T-helper 1 cell treated with Interleukin-12 subunit alpha and Interleukin-12 subunit beta and Interleukin-4 antibody, amounts not matched to agents 30 ng/mL and 1 ng/mL, for 36 hours (primary cell): Measurements from ENCODE around the gene GPR152. TPM values are rescaled to one million over a fixed set of nuclear protein-coding genes. Genes with fewer than 3 reads are reported as not detected.

ENCODE experiments used
- intact Hi-C: fragments of 100-400 bp; cut with micrococcal nuclease; formaldehyde crosslinking; loops from one replicate; pipeline ENCODE4 v1.15.1; 2024
- total RNA-seq: library from RNA; stranded (reverse); gene quantifications from 2 replicates; pipeline ENCODE4 v1.2.3, GENCODE V29; 2022

GPR152 gene
- total RNA-seq, 1 donor from 2014 or later: not detected

DNA sequence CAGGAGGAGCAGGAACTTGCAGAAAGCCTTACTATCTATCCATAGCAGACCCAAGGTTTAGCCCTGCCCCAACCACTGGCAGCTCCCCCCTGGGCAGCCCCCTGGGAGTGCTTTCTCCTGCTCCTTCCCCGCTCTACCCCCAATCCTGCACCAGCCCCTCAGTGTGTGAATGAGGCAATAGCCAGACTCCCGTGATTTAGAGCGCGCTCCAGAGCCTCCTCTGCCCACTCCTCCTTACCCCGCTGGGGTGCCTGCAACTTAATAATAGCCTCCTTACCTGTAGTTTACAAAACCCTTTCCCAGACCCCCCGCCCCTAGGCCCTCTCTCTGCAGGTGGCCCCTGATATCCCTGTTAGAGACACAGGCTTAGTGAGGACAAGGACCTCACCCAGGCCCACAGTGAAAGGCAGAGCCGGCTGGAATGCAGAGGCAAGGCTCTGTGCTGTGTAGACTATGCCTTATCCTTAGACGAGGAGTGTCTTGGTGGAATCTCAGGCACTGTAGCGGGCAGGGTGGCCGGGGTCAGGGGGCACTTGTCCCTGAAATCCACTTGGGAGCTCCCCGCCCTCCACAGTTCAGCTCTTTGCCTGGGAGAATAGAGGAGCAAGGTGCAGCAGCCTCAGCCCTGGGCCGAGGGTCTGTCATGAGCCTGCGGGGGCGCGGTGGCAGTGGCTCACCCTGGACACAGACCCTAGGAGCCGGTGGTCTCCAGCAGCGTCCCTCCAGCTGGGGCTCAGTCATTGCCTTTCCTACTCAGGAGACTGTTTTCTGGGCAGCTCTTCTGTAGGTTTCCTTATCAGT, 41.3 kb downstream of the GPR152 start:
- intact Hi-C loops: no loop called here

DNA sequence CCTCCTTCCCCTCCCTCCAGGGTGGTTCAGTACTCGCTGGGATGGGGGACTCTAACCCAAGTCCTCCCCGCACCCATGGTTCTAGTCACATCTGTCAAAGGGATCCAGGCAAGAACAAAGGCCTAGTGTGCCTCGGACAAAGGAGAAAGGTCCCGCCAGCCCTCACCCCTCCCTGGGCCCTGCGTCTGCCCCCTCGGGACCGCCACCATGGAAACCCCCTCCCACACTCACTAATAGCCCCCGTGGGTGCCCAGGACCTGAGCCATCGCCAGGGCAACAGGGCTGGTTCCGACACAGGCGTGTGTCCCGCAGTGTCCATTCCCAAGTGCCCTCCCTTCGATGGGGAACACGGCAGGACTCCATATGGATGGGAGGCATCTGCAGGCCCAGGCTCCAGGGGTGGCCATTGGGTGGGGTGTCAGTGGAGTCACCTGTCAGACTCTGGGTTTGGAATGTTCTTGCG, 42.1 kb downstream of the GPR152 start:
- intact Hi-C loops: no loop called here

DNA sequence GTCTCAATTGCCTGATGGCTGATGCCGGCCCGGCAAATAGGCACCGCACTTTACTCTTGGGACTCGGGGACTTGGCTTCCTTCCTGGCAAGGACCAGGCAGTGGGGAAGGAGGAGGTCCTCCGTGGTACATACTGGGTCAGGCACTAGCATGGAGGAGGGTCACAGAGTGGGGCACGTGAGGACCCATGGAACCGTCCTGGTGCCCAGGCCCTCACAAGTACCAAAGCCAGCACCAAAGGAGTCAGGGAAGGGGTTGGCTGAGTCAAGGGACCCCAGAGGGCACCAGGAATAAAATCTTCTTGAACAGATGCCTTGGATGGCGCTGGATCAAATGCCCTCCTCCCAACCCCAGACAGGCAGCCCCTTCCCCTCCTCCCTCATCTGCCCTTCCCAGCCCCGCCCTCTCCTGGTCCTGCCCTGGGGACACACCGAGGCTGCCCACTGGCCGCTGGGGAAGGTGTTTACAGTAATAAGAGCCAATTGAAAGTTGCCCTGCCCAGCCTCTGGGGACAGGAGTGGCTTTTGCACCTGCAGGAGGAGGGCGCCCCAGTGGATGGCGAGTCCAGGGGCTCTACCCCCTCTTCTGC, 42.7 kb downstream of the GPR152 start:
- intact Hi-C loops: no loop called here

DNA sequence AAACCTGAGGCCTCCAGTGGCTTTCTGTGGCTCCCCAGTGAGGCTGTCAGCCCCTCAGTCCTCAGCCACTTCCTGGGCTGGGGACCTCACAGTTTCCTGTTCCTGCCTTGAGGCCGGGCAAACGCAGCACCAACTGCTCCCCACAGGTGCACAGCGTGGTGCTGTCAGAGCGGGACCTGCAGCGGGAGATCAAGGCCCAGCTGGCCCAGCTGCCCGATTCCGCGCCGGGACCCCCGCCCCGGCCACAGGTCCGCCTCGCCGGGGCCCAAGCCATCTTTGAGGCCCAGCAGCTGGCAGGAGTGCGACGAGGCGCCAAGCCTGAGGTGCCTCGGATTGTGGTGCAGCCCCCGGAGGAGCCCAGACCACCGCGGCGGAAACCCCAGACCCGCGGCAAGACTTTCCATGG, 43.3 kb downstream of the GPR152 start:
- intact Hi-C loops: no loop called here

DNA sequence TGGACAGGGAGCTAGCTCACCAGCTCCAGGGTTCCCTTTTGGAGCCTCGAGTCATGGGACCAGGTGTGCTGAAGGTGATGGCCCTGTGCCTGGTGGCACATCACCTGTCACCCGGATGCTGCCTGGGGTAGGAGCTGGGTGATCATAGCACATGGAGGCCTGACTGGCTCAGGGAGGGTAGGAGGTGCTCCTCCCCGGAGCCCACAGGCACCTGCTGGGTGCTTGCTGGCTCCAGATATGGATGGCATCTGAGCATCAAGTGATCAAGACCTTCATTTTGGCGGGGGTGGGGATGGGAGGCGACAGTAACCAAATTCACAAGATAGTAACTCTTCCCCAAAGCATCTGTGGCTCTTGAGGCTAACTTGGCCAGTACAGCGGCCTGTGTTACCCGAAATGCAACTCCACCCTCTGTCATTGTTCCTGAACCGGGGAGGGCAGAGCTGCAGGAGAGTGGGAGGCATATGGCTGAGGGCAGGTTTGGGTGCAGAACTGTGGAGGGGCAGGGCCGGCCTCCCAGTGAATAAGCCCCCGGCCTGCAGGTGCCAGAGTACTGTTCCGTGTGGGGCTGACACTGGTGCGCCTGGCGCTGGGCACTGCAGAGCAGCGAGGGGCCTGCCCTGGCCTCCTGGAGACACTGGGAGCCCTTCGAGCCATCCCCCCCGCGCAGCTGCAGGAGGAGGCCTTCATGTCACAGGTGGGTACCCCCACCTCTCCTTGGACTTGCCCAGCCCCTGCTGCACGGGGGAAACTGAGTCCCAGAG, 43.9 kb downstream of the GPR152 start:
- intact Hi-C loops: no loop called here

DNA sequence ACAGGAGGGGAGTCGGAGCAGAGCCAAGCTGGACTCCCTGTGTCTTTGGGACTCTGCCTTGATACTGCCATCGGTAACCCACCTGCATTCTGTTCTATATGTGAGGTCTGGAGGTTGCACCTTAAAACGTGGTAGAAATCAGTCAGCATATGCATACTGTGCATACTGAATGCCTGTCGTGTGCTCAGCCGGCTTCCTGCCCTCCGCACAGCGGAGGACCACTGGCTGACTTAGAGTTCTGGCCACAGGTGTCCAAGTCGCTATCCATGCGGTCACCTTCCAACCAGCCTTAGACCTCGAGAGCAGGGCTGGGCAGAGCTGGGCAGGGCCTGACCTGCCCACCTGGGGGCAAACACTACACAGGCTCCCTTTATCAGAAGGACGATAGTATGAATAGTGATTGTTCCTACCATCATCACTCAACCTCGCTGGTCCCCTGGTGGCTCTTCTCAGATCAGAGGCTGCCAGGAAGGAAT, 44.8 kb downstream of the GPR152 start:
- intact Hi-C loops: no loop called here

DNA sequence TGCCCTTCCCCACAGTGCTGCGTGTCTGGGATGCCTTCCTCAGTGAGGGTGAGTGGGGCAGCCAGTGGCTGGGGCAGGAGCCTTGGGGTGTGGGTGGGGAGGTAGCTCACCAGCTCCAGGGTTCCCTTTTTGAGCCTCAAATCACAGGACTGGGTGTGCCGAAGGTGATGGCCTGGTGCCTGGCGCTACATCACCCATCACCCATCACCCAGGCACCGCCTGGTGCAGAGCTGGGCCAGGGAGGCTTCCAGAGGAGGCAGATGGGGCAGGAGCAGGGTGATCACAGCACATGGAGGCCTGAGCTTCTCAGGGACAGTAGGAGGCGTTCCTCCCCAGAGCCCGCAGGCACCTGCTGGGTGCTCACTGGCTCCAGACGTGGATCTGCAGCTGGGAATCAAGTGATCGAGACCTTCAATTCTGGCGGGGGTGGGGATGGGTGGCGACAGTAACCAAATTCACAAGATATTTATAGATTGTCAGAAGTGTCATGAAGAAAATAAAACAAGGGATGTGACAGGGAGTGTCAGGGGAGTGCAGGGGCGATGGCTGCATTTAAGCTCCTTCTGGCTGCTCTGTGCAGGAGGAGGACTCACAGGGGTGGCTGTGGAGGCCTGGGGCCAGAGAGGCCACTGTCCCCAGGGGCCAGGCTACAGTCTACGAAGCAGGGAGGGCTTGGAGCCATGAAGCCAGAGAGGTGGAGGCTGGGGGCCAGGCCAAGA, 45.4 kb downstream of the GPR152 start:
- intact Hi-C loops: no loop called here

DNA sequence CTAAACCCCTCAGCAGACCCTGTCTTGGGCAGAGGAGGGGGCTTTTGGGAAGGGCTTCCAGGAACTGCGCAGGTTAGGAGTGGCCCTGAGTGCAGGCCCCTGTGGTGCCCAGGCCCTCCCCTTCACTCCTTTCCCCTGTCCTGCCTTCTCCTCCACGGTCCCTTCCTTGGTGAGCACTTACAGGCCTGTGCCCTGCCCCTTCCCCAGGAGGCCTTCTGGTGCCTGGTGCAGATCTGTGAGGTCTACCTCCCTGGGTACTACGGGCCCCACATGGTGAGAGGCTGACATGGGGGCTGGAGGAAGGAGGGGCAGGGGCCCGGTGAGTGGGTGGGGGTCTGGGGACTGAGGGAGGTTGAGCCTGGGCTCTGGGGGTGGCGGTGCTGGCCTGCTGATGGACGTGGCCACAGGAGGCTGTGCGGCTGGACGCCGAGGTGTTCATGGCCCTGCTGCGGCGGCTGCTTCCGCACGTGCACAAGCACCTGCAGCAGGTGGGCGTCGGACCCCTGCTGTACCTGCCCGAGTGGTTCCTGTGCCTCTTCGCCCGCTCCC, 46.0 kb downstream of the GPR152 start:
- intact Hi-C loops: no loop called here

DNA sequence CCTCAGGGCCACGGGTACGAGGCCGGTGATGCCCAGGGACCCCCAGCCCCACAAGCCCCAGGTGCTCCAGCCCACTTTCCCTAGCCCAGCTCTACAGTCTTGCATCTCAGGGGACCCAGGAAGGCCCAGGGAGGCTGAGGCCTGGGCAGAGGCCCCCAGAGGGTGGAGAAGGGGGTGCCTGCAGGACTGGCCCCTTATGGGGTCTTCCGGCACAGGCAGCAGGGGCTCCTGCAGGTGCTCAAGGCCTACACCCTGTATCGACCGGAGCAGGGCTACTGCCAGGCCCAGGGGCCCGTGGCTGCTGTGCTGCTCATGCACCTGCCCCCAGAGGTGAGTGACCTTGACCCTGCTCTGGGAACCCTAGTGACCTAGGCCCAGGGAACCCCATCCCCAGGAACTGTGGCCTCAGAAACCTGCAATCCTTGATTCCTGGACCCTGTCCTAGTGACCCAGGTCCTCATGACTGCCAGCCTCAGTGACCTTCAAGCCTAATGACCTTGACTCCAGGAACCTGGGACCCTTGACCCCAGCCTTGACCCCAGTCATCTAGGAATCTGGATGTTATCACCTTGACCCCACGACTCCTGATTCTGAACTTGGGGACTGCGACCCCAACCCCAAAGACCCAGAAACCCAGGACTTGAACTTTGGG, 46.7 kb downstream of the GPR152 start:
- intact Hi-C loops: no loop called here

DNA sequence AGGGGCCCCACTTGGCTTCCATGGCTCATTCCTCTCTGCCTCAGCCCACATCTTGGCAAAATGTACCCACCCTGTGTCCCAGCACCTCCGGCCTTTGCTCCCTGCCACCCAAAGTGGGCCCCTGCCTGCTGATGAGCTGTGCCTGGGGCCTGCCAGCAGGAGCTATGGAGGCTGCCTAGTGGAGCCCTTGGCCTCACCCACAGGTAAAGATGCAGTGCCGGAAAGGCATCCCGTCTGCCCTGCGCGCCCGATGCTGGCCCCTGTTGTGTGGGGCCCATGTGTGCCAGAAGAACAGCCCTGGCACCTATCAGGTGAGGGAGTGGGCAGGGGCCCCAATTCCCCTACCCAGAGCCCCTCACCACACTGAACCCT, 47.3 kb downstream of the GPR152 start:
- intact Hi-C loops: no loop called here

DNA sequence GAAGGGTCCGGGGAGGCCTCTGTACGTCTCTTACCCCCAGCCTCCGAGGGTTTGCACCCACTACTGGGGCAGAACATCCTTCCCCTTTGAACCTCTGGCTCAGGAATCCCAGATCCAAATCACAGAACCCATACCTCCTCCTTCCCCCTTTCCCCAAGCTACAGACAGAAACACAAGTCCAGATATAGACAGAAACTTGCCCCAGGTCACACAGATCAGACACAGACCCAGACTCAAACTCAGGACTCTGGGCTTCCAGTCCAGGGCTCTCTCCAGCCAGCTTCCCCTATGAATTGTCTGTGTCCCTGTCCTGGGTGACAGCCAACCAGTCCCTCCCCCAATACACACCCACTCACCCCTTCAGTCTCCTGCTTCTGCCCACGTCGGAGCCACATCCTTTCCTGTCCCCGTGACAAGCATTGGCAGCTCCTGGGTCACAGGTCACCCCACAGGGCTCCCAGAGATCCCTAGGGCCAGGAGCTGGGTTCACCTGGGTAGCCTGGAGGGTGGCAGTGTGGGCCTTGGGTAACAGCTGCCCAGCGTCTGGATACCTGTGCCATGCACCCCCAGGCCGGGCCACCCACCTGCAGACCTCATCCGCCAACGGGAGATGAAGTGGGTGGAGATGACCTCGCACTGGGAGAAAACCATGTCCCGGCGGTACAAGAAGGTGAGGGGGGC, 47.9 kb downstream of the GPR152 start:
- intact Hi-C loops: no loop called here

DNA sequence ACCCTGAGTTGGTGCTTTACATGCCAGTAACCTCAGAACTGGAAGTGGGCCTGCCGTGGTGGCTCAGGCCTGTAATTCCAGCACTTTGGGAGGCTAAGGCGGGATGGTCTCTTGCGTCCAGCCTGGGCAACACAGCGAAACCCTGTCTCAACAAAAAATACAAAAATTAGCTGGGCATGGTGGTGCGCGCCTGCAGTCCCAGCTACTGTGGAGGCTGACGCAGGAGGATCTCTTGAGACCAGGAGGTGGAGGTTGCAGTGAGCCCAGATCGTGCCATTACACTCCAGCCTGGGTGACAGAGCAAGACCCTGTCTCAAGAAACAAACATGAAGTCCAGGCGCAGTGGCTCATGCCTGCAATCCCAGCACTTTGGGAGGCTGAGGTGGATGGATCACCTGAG, 49.4 kb downstream of the GPR152 start:
- intact Hi-C loops: loop anchor here (1.0 to 2.0 kb wide), 6 partner anchors 18 to 560 kb away; partner anchors contain the start of genes RCE1 and RPS6KB2

DNA sequence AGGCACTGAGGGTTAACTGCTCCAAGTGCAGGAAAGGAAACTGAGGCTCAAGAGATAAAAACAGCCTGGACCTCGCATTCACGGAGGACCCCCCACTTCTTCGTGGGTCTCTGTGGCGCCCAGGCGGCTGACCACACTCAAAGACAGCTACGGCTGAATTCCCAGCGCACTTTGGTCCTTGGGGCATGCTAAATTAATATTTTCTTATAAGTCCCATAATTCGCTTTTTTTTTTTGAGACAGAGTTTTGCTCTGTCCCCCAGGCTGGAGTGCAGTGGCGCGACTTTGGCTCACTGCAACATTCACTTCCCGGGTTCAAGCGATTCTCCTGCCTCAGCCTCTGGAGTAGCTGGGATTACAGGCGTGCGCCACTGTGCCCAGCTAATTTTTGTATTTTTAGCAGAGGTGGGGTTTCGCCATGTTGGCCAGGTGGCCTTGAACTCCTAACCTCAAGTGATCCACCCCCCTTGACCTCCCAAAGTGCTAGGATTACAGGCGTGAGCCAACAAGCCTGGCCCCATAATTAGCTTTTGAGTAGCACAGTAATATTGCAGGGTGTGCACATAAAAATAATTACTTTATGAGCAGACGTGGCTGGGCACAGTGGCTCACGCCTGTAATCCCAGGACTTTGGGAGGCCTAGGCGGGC, 50.2 kb downstream of the GPR152 start:
- intact Hi-C loops: loop anchor here (1.0 to 2.0 kb wide), 5 partner anchors 35 to 560 kb away; partner anchors contain the start of genes PTPRCAP and RCE1

DNA sequence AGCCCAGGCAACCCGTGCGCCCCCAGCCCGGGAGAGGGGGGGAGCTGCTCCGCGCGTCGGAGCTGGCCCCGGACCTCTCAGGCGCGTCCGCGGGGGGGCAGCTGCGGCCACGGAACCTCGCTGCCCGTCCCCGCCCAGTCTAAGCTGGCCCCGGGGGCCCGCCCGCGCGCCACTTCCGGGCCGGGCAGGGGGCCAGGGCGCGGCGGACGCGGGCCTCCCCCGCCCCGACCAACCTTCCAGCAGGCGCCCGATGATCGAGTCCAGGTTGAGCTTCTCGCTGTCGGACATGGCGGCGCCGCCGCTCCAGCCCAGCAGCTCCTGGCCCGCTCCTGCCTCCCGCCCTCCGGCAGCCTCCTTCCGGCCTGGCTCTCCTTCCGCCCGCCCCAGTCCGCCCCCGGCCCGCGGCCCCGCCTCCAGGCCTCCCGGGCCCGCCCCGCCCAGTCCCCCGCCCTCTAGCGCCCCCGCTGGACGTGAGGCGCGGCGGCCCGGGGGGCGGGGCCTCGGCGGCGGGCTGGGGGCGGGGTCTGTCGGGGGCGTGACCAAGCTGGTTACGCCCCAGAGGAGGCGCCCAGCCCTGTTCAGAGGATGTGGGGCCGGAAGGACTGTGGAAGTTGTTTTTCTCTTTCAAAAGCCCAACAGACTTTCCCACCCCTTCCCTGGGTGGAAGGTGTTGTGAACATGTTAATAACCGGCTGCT, 50.9 kb downstream of the GPR152 start, which contains the start of gene PPP1CA:
TSS of gene PPP1CA (minus strand) at position 364 of the 697 bp plus-strand sequence. CDS start at position 288, 76 bp downstream.
- intact Hi-C loops: loop anchor here (1.0 to 2.0 kb wide), 8 partner anchors 9 to 559 kb away; partner anchors contain the start of genes CDK2AP2, PTPRCAP, RCE1 and TMEM134
